Osteoblast (primary cell): ENCODE data around the gene TCF20. TPM values are rescaled to one million over a fixed set of nuclear protein-coding genes. Genes with fewer than 3 reads are reported as not detected.

Experiments
- DNase-seq: peaks from one replicate; pipeline ENCODE4 v3.0.0; 2011; ENCODE audit warnings: low spot score, mixed read lengths; ENCODE audit not compliant: insufficient read length; ENCODE audit errors: missing footprints
- H2AFZ ChIP-seq: 2 replicates; pipeline ENCODE4 v1.6.0; 2011; ENCODE audit warnings: mild to moderate bottlenecking, low read length
- H3K27ac ChIP-seq: 2 replicates; pipeline ENCODE4 v1.5.1; 2011; ENCODE audit warnings: mild to moderate bottlenecking, low read depth, low read length, moderate library complexity
- H3K27me3 ChIP-seq: 2 replicates; pipeline ENCODE4 v1.6.0; 2012; ENCODE audit warnings: mild to moderate bottlenecking, control low read depth, inconsistent platforms, low read length, moderate library complexity; ENCODE audit not compliant: insufficient read depth
- H3K36me3 ChIP-seq: 2 replicates; pipeline ENCODE4 v1.5.1; 2011; ENCODE audit warnings: mild to moderate bottlenecking, low read length, control low read depth, moderate library complexity; ENCODE audit not compliant: insufficient read depth
- H3K4me1 ChIP-seq: 2 replicates; pipeline ENCODE4 v1.5.1; 2011; ENCODE audit warnings: mild to moderate bottlenecking, low read length, control low read depth, moderate library complexity; ENCODE audit not compliant: insufficient read depth
- H3K4me2 ChIP-seq: 2 replicates; pipeline ENCODE4 v1.6.0; 2011; ENCODE audit warnings: mild to moderate bottlenecking, low read length; ENCODE audit not compliant: insufficient read depth
- H3K4me3 ChIP-seq: fragments of 200-600 bp; sonication (generic); 3 replicates; pipeline ENCODE4 v1.5.1; 2012; ENCODE audit warnings: mild to moderate bottlenecking, low read length, inconsistent platforms; ENCODE audit not compliant: insufficient read depth
- H3K79me2 ChIP-seq: 2 replicates; pipeline ENCODE4 v1.6.0; 2012; ENCODE audit warnings: mild to moderate bottlenecking, low read length, control low read depth, inconsistent platforms; ENCODE audit not compliant: insufficient read depth
- H3K9me3 ChIP-seq: 2 replicates; pipeline ENCODE4 v1.5.1; 2011; ENCODE audit warnings: low read depth, low read length, control low read depth
- H4K20me1 ChIP-seq: 2 replicates; pipeline ENCODE4 v1.6.0; 2012; ENCODE audit warnings: mild to moderate bottlenecking, low read length, control low read depth; ENCODE audit not compliant: insufficient read depth
- CTCF ChIP-seq: IDR thresholded peaks from 2 replicates; pipeline ENCODE4 v1.5.1; 2011; ENCODE audit warnings: mild to moderate bottlenecking, low read depth, low read length, moderate library complexity; ENCODE audit errors: extremely low read depth
- total RNA-seq: library from RNA; depleted of rRNA; stranded (reverse); fragments of >200 nt; gene quantifications from 2 replicates; pipeline ENCODE4 v1.2.3, GENCODE V29; 2012

Gene TCF20
- total RNA-seq, 1 donor = 35.1 TPM

GRCh38 chr22:42301742-42302102 lies 31.3 kb upstream of the TCF20 start:
- no peak for TF ChIP-seq CTCF

GRCh38 chr22:42301077-42301741 lies 30.8 kb upstream of the TCF20 start:
- Histone ChIP-seq H3K4me2 (no peak overlapping the region), H3K4me3 (no peak overlapping the region), H3K36me3 (no peaks in the 10 kb centered on the region), H3K9me3 (no peaks in the 10 kb centered on the region), H3K79me2 (no peaks in the 10 kb centered on the region), H4K20me1 (no peaks in the 10 kb centered on the region), H3K27me3 (peaks cover 6% of the 10 kb centered on the region), H3K27ac (no peak overlapping the region), H3K4me1 (no peaks in the 10 kb centered on the region), H2AFZ (no peak overlapping the region)
- DNase-seq = no peak
- TF ChIP-seq CTCF = no peak

More at GRCh38 chr22:42301742-42302102, 31.3 kb upstream of the TCF20 start:
- Histone ChIP-seq H3K36me3 (no peaks in the 10 kb centered on the region), H3K4me3 (no peak overlapping the region), H3K9me3 (no peaks in the 10 kb centered on the region), H3K27me3 (peaks cover 6% of the 10 kb centered on the region), H4K20me1 (no peaks in the 10 kb centered on the region), H3K4me1 (no peaks in the 10 kb centered on the region), H3K79me2 (no peaks in the 10 kb centered on the region), H3K27ac (no peak overlapping the region), H3K4me2 (no peak overlapping the region), H2AFZ (no peak overlapping the region)
- no peak for DNase-seq

- Histone ChIP-seq H3K4me3 (no peak overlapping the region), H3K27me3 (peaks cover 6% of the 10 kb centered on the region), H3K27ac (no peak overlapping the region), H3K4me1 (no peaks in the 10 kb centered on the region), H3K9me3 (no peaks in the 10 kb centered on the region), H3K4me2 (no peak overlapping the region), H4K20me1 (peaks cover 2% of the 10 kb centered on the region), H3K79me2 (no peaks in the 10 kb centered on the region), H3K36me3 (no peaks in the 10 kb centered on the region), H2AFZ (no peak overlapping the region)
- DNase-seq = no peak
- no peak for TF ChIP-seq CTCF
These were observed 30.0 kb upstream of the TCF20 start for GRCh38 chr22:42300259-42301076.

GRCh38 chr22:42299586-42300258 lies 29.3 kb upstream of the TCF20 start:
- Histone ChIP-seq H4K20me1 (peaks cover 2% of the 10 kb centered on the region), H3K4me3 (no peak overlapping the region), H3K4me1 (no peaks in the 10 kb centered on the region), H3K27ac (no peak overlapping the region), H3K36me3 (no peaks in the 10 kb centered on the region), H2AFZ (no peak overlapping the region), H3K79me2 (no peaks in the 10 kb centered on the region), H3K27me3 (peaks cover 6% of the 10 kb centered on the region), H3K4me2 (no peak overlapping the region), H3K9me3 (no peaks in the 10 kb centered on the region)
- DNase-seq = no peak
- TF ChIP-seq CTCF = no peak
